ENCODE results near the gene TMC7. TPM values are rescaled to one million over a fixed set of nuclear protein-coding genes. Genes with fewer than 3 reads are reported as not detected.

TMC7 gene
- total and polyA plus RNA-seq, 9 of the 15 experiments (the other 6 are each of a cell fraction or from before 2014, with no cell fraction given): 0.08 to 2.0 (median 1.5) TPM

DNA sequence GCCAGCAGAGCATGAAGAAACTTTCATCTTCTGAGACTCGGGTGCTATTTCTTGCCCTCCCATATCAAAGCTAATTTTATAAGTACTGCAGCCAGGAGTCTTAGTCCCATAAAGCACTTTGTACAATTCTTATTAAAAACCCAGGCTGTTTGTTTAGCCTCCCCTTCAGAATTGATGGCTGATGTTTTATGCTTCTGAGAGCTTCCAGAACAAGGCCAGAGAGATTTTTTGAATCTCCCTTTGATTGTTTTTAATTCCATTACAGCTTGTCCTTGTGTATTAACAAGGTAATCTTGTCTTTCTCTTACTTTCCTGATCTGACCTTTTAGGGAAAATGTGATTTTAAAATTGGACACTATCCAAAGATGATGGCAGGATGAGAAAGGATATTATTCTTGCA is 99.9 kb downstream of the TMC7 start (continued):
- TF ChIP-seq, protein P1, sequence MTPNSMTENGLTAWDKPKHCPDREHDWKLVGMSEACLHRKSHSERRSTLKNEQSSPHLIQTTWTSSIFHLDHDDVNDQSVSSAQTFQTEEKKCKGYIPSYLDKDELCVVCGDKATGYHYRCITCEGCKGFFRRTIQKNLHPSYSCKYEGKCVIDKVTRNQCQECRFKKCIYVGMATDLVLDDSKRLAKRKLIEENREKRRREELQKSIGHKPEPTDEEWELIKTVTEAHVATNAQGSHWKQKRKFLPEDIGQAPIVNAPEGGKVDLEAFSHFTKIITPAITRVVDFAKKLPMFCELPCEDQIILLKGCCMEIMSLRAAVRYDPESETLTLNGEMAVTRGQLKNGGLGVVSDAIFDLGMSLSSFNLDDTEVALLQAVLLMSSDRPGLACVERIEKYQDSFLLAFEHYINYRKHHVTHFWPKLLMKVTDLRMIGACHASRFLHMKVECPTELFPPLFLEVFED (CRISPR knock-in tag; conservative IDR thresholded peaks at IDR 0.05): no peak
- TF ChIP-seq CC2D1A (IDR thresholded peaks at IDR 0.05) (no peak), ELF4 (CRISPR knock-in tag; IDR thresholded peaks at IDR 0.05) (no peak), CHCHD3 (CRISPR knock-in tag; IDR thresholded peaks at IDR 0.05) (no peak), HNRNPUL1 (IDR thresholded peaks at IDR 0.05; ENCODE audit: low read length) (no peak)
- TF ChIP-seq, protein P2, sequence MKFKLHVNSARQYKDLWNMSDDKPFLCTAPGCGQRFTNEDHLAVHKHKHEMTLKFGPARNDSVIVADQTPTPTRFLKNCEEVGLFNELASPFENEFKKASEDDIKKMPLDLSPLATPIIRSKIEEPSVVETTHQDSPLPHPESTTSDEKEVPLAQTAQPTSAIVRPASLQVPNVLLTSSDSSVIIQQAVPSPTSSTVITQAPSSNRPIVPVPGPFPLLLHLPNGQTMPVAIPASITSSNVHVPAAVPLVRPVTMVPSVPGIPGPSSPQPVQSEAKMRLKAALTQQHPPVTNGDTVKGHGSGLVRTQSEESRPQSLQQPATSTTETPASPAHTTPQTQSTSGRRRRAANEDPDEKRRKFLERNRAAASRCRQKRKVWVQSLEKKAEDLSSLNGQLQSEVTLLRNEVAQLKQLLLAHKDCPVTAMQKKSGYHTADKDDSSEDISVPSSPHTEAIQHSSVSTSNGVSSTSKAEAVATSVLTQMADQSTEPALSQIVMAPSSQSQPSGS (CRISPR knock-in tag; IDR thresholded peaks at IDR 0.05): no peak

DNA sequence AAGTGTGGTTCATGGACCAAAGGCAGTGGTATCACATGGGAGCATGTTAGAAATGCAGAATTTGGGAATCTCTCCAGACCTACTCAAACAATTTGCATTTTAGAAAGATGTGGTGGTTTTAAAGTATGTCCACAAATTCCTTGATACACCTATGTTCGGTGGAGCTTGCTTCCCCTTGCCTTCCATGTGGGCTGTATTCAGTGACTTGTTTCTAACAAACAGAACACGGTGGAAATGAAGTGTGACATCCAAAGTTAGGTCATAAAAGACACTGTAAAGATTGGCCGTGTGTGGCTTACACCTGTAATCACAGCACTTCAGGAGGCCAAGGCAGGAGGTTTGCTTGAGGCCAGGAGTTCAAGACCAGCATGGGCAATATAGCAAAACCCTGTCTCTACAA is 100.4 kb downstream of the TMC7 start:
- Histone ChIP-seq H3K4me1 (replicated peaks in 1 of 2; ENCODE audit: control insufficient read depth in 2 of 2, insufficient read depth in 2 of 2, low read length in 2 of 2) (peaks cover 10 to 13% of the 10 kb centered on the region in 2 experiments; a peak in 4 of 5 replicates), H4K20me1 (replicated peaks; ENCODE audit: control insufficient read depth, insufficient read depth, low read length) (no peaks in the 10 kb centered on the region), H3K79me2 (ENCODE audit: control insufficient read depth, insufficient read depth, low read length) (no peaks in the 10 kb centered on the region), H3K4me3 (no peak overlapping the region), H3K36me3 (ENCODE audit: control insufficient read depth, insufficient read depth, low read length) (peaks cover under 1% of the 10 kb centered on the region; the same call in 1 of the 3 replicates), H2AFZ (ENCODE audit: low read depth, low read length) (no peak overlapping the region), H3K27ac (ENCODE audit: extremely low read depth, low read depth, low read length) (no peak overlapping the region), H3K4me2 (ENCODE audit: insufficient read depth, low read length) (no peak overlapping the region), H3K27me3 (ENCODE audit: control insufficient read depth in 2 of 2, insufficient read depth in 2 of 2, low read length in 2 of 2) (no peaks in the 10 kb centered on the region), H3K9me1 (ENCODE audit: control insufficient read depth, insufficient read depth, low read length) (no peaks in the 10 kb centered on the region), H3K9me3 (replicated peaks; ENCODE audit: control insufficient read depth, insufficient read depth, low read depth, low read length) (no peaks in the 10 kb centered on the region), H3K9ac (ENCODE audit: insufficient read depth in 1 of 2, low read depth in 2 of 2, low read length in 2 of 2) (no peak overlapping the region)
- DNase-seq (ENCODE audit: extremely low read depth in 1 of 4, low spot score in 3 of 4) (no peak), ATAC-seq (no peak), FAIRE-seq (no peak)
- ChIA-PET POLR2A (interaction anchor here (1.8 kb wide), 1 partner anchor 11 kb away, joined by 4 read pairs; no protein-coding TSS in a partner anchor), CTCF (ENCODE audit: low intra/inter-chr PET ratio) (no interaction called here)
- WGBS (ENCODE audit: insufficient coverage, low coverage, missing lambda C conversion rate): 26% methylated on average over 3 of the region's 3 CpGs
- intact Hi-C loops (cut with micrococcal nuclease) (no loop called here), in situ Hi-C loops (cut with MboI) (loop anchor here (10.0 kb wide), 1 partner anchor 431 kb away; no protein-coding TSS in a partner anchor)
- BruUV-seq (replicated peaks): no TSS peak
- TF ChIP-seq, protein P3, sequence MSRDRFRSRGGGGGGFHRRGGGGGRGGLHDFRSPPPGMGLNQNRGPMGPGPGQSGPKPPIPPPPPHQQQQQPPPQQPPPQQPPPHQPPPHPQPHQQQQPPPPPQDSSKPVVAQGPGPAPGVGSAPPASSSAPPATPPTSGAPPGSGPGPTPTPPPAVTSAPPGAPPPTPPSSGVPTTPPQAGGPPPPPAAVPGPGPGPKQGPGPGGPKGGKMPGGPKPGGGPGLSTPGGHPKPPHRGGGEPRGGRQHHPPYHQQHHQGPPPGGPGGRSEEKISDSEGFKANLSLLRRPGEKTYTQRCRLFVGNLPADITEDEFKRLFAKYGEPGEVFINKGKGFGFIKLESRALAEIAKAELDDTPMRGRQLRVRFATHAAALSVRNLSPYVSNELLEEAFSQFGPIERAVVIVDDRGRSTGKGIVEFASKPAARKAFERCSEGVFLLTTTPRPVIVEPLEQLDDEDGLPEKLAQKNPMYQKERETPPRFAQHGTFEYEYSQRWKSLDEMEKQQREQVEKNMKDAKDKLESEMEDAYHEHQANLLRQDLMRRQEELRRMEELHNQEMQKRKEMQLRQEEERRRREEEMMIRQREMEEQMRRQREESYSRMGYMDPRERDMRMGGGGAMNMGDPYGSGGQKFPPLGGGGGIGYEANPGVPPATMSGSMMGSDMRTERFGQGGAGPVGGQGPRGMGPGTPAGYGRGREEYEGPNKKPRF (IDR thresholded peaks at IDR 0.05; ENCODE audit: low read depth, low read length): no peak
- TF ChIP-seq, protein P4, sequence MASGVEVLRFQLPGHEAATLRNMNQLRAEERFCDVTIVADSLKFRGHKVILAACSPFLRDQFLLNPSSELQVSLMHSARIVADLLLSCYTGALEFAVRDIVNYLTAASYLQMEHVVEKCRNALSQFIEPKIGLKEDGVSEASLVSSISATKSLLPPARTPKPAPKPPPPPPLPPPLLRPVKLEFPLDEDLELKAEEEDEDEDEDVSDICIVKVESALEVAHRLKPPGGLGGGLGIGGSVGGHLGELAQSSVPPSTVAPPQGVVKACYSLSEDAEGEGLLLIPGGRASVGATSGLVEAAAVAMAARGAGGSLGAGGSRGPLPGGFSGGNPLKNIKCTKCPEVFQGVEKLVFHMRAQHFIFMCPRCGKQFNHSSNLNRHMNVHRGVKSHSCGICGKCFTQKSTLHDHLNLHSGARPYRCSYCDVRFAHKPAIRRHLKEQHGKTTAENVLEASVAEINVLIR (CRISPR knock-in tag; IDR thresholded peaks at IDR 0.05): no peak
- TF ChIP-seq, protein P5, sequence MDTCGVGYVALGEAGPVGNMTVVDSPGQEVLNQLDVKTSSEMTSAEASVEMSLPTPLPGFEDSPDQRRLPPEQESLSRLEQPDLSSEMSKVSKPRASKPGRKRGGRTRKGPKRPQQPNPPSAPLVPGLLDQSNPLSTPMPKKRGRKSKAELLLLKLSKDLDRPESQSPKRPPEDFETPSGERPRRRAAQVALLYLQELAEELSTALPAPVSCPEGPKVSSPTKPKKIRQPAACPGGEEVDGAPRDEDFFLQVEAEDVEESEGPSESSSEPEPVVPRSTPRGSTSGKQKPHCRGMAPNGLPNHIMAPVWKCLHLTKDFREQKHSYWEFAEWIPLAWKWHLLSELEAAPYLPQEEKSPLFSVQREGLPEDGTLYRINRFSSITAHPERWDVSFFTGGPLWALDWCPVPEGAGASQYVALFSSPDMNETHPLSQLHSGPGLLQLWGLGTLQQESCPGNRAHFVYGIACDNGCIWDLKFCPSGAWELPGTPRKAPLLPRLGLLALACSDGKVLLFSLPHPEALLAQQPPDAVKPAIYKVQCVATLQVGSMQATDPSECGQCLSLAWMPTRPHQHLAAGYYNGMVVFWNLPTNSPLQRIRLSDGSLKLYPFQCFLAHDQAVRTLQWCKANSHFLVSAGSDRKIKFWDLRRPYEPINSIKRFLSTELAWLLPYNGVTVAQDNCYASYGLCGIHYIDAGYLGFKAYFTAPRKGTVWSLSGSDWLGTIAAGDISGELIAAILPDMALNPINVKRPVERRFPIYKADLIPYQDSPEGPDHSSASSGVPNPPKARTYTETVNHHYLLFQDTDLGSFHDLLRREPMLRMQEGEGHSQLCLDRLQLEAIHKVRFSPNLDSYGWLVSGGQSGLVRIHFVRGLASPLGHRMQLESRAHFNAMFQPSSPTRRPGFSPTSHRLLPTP (IDR thresholded peaks at IDR 0.05; ENCODE audit: borderline replicate concordance, extremely low read depth, insufficient read length): no peak
- TF ChIP-seq, protein P6, sequence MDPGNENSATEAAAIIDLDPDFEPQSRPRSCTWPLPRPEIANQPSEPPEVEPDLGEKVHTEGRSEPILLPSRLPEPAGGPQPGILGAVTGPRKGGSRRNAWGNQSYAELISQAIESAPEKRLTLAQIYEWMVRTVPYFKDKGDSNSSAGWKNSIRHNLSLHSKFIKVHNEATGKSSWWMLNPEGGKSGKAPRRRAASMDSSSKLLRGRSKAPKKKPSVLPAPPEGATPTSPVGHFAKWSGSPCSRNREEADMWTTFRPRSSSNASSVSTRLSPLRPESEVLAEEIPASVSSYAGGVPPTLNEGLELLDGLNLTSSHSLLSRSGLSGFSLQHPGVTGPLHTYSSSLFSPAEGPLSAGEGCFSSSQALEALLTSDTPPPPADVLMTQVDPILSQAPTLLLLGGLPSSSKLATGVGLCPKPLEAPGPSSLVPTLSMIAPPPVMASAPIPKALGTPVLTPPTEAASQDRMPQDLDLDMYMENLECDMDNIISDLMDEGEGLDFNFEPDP (CRISPR knock-in tag; IDR thresholded peaks at IDR 0.05): no peak

Data from K562 (cell line).